Right renal cortex interstitium (tissue), 3 donors: ENCODE data around the gene GSX2. TPM values are rescaled to one million over a fixed set of nuclear protein-coding genes. Genes with fewer than 3 reads are reported as not detected.
"Not testable (repeated sequence)": the region's sequence is repeated elsewhere in the genome, so short reads cannot be mapped to it uniquely, and the experiment has no call there.

Experiments used
- DNase-seq, 3 donors: peaks; one replicate each; pipeline ENCODE4 v3.0.0-alpha.2; 2013; ENCODE audit warnings: low read depth in 3 of 3, low spot score in 2 of 3
- polyA plus RNA-seq, 3 donors: library from polyadenylated mRNA; unstranded; fragments of 120-200 nt; gene quantifications; one replicate each; pipeline ENCODE4 v1.2.1, GENCODE V29; 2013; ENCODE audit not compliant: insufficient read length in 3 of 3

The GSX2 gene
- polyA plus RNA-seq, 3 donors = not detected

DNA sequence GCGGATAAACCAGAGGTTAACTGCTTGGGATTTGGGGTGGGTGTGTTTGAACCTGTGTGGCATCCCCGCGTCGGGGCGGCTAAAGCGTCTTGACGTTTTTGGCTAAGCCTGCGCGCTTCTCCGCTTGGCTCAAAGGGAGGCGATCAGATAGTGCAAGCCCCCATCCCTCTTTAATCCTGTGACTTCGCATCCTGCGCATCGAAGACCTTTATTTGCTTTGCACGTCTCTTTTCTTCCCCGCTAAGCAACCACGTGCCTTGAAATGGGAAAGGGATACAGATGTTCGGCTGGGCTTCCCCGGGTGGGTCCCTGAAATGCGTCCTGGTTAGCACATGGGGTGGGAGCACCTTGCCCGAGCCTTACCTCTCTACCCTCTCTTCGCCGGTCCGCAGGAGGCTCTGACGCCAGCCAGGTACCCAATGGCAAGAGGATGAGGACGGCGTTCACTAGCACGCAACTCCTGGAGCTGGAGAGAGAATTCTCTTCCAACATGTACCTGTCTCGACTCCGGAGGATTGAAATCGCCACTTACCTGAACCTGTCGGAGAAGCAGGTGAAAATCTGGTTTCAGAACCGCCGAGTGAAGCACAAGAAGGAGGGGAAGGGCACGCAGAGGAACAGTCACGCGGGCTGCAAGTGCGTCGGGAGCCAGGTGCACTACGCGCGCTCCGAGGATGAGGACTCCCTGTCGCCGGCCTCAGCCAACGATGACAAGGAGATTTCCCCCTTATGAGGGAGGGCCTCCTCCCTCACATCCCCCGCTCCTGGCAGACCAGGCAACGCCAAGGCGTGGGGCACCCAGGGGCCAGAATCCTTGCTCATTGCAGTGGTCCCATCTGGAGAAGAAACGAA lies 1.5 kb downstream of the GSX2 start:
- DNase-seq = no peak

DNA sequence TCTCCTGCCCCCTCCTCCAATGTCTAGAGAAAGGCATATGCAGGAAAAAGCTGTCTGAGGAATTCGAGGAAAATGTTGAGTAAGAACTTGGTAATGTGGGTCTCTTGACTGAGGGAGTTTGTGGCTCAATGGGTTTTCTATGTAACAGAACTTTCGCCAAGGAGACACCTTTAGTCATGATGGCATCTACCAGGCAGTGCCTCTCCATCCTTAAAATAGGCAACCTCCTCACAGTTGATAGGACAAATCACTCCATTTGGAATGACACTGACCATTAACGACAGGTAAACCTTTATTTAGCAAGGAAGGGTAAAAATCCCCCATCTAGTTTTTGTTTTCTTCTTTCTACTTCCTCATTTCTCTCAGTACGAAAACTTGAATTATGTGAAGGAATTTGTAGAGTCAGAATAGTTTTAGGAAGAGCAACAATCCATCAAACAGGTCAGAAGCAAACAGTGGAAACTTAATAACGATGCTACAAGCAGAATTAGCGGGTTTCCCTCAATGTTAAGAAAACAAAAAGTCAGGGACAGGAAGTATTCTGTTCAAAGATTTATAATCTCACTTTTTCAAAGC lies 2.7 kb downstream of the GSX2 start:
- DNase-seq = no peak

DNA sequence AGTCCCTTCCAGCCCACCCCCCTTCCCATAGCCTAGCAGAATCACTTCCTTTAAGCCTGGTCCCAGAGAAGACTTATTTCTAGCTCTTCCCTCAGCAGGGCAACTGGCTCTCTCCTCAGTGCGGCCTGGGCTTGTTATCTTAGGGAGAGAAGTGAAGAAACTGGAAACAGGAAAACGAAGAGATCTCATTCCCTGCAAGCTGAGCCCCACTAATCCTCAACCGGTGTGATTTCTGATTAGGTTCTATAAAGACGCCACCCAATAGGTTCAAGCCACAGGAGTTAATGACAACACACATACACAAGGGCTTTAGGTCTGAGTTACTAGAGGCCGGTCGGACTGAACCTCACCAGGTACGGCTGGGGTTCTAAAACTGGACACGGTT lies 3.2 kb downstream of the GSX2 start:
- no peak for DNase-seq

DNA sequence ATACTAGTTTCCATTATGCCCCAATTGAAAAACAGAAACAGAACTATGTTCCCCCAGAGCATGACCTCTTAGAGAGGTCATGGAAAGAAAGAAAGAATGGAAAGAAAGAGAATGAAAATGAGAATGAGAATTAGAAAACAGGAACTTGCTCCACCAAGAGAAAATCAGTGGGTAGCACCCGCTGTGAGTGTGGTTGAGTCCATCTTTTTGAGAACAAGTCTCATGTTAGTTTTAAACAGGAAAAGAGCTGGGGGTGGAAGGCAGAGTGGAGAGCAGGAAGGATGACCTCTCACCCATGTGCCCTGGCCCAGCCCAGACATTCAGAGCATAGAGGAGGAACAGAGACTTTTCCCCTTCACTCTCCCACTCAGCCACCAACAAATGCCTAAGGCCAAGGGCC lies 4.9 kb downstream of the GSX2 start:
- DNase-seq = no peak

- no peak for DNase-seq
Measured at GRCh38 chr4:54107951-54108748, 8.2 kb downstream of the GSX2 start.

GRCh38 chr4:54109241-54110018 lies 9.5 kb downstream of the GSX2 start:
- no peak for DNase-seq

GRCh38 chr4:54110019-54110416 lies 10.1 kb downstream of the GSX2 start:
- no peak for DNase-seq

DNA sequence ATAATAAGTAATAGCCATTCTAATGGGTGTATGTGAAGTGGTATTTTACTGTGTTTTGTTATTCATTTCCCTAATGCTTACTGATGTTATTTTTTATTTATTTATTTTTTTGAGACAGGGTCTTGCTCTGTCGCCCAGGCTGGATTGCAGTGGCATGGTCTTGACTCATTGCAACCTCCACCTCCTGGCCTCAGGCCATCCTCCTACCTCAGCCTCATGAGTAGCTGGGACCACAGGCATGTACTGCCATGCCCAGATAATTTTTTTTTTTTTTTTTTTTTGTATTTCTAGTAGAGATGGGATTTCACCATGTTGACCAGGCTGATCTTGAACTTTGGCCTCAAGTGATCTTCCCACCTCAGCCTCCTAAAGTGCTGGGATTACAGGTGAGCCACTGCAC lies 13.2 kb downstream of the GSX2 start:
- DNase-seq = not testable (repeated sequence)

- not testable (repeated sequence) for DNase-seq
Measured at GRCh38 chr4:54116246-54116645, 16.3 kb downstream of the GSX2 start.

- DNase-seq = no peak
Measured at GRCh38 chr4:54118850-54119589, 19.1 kb downstream of the GSX2 start.

DNA sequence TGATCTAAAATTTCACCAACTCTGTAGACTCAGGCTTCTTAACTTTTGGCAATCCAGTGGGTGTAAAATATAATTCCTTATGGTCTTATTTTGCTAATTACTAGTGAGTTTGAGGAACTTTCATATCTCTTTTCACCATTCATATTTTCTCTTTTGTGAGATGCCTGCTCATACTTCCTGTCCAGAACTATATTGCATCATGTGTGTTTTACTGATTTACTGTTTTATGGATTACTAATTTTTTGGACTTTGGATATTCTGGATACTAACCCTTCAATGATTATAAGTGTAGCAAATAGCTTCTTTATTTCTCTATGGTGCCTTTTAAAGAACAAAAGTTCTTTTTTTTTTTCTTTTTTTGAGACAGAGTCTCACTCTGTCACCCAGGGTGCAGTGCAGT lies 20.6 kb downstream of the GSX2 start:
- no peak for DNase-seq

DNA sequence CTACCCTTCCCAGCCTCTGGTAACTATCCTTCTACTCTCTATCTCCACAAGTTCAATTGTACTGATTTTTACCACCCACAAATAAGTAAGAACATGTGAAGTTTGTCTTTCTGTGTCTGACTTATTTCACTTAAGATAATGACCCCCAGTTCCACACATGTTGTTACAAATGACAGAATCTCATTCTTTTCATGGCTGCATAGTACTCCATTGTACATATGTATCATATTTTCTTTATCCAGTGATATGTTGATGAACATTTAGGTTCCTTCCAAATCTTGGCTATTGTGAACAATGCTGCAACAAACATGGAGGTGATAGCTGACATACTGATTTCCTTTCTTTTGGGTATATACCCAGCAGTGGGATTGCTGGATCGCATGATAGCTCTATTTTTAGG lies 27.7 kb downstream of the GSX2 start:
- DNase-seq = no peak

GRCh38 chr4:54128694-54129093 lies 28.7 kb downstream of the GSX2 start:
- DNase-seq = not testable (repeated sequence)

- DNase-seq = no peak
Measured at GRCh38 chr4:54139332-54139731, 39.4 kb downstream of the GSX2 start.

- no peak for DNase-seq
Measured at GRCh38 chr4:54140287-54140686, 40.3 kb downstream of the GSX2 start.

GRCh38 chr4:54144199-54144598 lies 44.2 kb downstream of the GSX2 start:
- DNase-seq = no peak

- no peak for DNase-seq
Measured at GRCh38 chr4:54144661-54145171, 44.8 kb downstream of the GSX2 start.

DNA sequence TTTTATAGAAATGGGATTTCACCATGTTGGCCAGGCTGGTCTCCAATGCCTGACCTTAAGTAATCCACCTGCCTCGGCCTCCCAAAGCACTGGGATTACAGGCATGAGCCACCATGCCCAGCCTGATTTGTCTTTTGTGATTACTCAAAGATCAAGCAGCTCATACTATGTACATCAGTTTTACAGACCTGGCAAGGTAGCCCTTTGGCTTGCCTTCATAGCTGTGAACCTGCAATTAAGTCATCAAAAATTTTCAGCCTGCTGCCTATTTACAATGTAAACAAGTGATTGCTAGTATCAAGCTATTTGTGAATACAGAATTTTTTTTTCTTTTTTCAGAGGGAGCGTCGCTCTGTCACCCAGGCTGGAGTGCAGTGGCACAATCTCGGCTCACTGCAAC lies 46.2 kb downstream of the GSX2 start:
- no peak for DNase-seq

DNA sequence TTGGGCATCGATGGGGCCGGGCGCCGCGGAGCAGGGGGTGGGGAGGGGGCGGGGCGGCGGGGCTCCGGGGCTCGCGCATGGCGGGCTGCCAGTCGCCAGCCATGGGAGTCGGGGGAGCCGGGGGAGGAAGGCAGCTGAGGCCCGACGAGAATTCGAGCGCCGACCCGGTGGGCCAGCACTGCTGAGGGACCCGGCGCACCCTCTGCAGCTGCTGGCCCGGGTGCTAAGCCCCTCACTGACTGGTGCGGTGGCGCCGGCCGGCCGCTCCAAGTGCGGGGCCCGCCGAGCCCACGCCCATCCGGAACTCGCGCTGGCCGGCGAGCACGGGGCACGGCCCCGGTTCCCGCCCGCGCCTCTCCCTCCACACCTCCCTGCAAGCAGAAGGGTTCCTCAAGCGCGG lies 49.4 kb downstream of the GSX2 start:
- no peak for DNase-seq
